Choroid plexus epithelial cell (primary cell): Measurements from ENCODE around the gene MSMP.

Experiments
- DNase-seq: peaks from one replicate; pipeline ENCODE4 v3.0.0-alpha.2; 2010; ENCODE audit warnings: low read depth
- H3K4me3 ChIP-seq: 2 replicates; pipeline ENCODE4 v1.5.1; 2011; ENCODE audit warnings: low read depth, mild to moderate bottlenecking, control low read depth, low read length, moderate library complexity
- TF ChIP-seq, protein P1 (sequence below): conservative IDR thresholded peaks from 2 replicates; pipeline ENCODE4 v1.5.1; 2011; ENCODE audit warnings: low read depth, mild to moderate bottlenecking, control low read depth, inconsistent platforms, low read length, moderate library complexity

Gene MSMP

DNA sequence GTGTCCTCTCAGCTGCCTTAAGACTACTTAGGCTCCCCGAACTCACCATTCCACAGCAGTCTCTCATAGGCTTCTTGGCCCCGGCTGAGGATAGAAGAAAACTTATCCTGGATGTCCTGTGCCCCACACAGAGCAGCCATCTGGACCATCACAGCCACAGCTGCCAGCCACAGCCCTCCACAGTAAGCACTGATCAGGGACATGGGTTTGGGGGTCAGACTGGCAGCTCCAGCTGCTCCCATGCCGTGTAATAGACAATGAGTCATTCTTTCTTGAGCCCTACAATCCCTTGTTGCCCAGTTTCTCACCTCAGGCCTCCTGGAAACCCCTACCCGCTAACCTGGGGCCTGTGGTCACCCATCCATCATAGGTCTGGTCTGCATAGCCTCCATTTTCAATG lies 15.9 kb downstream of the MSMP start:
- H3K4me3 ChIP-seq: no peak overlapping the region
- DNase-seq: no peak
- TF ChIP-seq, protein P1, sequence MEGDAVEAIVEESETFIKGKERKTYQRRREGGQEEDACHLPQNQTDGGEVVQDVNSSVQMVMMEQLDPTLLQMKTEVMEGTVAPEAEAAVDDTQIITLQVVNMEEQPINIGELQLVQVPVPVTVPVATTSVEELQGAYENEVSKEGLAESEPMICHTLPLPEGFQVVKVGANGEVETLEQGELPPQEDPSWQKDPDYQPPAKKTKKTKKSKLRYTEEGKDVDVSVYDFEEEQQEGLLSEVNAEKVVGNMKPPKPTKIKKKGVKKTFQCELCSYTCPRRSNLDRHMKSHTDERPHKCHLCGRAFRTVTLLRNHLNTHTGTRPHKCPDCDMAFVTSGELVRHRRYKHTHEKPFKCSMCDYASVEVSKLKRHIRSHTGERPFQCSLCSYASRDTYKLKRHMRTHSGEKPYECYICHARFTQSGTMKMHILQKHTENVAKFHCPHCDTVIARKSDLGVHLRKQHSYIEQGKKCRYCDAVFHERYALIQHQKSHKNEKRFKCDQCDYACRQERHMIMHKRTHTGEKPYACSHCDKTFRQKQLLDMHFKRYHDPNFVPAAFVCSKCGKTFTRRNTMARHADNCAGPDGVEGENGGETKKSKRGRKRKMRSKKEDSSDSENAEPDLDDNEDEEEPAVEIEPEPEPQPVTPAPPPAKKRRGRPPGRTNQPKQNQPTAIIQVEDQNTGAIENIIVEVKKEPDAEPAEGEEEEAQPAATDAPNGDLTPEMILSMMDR: no peak

DNA sequence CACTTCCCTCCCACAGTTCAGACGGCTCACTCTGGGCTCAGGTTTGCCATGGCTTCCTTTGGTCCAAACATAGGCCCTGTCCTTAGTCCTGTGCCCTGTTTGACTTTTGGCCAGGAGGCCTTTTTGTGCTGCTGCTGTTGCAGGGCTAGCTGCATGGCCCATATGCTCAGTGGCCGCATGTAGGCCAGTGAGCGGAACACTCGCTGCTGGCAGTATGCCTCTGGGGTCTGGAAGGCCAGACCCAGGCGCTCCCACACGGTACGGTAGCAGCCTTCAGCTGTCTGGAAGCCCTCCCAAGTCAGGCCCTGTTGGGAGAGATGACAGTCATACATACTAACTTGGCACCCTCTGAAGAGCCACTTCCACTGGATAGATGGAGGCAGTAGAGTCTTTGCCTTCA lies 16.9 kb downstream of the MSMP start:
- TF ChIP-seq, protein P1: no peak
- H3K4me3 ChIP-seq: no peak overlapping the region
- DNase-seq: no peak

DNA sequence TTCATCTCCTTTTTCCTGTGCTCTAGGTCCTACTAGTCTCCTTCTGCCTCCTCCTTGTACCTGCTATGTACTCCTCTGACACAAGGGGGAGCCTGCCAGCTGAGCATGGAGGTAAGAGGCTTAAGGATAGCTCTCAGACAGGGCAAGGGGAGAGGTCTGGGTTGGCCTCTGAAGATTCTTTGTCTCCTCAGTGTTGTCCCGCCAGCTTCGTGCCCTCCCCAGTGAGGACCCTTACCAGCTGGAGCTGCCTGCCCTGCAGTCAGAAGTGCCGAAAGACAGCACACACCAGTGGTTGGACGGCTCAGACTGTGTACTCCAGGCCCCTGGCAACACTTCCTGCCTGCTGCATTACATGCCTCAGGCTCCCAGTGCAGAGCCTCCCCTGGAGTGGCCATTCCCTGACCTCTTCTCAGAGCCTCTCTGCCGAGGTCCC lies 17.9 kb downstream of the MSMP start:
- TF ChIP-seq, protein P1: peak; percentile 96
- DNase-seq: peak; percentile 93
- H3K4me3 ChIP-seq: no peak overlapping the region

DNA sequence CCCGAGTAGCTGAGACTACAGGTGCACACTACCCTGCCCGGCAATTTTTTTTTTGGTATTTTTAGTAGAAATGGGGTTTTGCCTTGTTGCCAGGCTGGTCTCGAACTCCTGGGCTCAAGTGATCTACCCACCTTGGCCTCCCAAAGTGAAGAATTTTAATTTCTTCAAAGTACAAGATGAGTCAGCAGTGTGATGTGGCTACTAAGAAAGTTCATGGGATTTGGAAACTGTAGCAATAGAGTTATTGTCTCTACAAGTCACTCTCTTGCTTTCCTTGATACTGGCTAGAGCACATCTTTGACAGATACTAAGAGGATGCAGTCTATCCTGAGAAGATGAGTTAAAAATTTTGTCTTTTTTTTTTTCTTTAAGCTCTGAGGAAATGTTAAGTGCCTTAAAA lies 20.0 kb downstream of the MSMP start:
- no peak overlapping the region for H3K4me3 ChIP-seq

DNA sequence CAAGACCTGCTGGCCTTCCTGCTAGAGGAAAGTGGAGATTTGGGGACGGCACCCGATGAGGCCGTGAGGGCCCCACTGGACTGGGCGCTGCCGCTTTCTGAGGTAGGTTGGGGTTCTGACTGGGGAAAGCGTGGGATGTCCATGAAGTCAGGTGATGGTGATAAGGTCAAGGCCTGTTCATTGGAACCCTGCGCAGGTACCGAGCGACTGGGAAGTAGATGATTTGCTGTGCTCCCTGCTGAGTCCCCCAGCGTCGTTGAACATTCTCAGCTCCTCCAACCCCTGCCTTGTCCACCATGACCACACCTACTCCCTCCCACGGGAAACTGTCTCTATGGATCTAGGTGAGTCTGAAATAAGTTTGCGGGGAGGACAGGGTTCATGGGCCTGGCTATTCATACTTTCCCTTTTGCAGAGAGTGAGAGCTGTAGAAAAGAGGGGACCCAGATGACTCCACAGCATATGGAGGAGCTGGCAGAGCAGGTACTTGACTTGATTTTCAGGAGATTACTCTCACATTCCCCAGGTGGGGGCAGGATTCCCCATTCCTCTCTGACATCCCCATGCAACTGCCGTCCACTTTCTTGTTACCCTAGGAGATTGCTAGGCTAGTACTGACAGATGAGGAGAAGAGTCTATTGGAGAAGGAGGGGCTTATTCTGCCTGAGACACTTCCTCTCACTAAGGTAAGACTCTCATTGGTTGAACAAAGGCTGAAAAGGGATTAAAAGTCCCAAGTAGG lies 21.1 kb downstream of the MSMP start:
- H3K4me3 ChIP-seq: peak overlapping the region; percentile 88
- TF ChIP-seq, protein P1: no peak
- DNase-seq: peak; percentile 85

More for the DNA sequence above, 20.0 kb downstream of the MSMP start:
- TF ChIP-seq, protein P1: no peak
- DNase-seq: no peak

DNA sequence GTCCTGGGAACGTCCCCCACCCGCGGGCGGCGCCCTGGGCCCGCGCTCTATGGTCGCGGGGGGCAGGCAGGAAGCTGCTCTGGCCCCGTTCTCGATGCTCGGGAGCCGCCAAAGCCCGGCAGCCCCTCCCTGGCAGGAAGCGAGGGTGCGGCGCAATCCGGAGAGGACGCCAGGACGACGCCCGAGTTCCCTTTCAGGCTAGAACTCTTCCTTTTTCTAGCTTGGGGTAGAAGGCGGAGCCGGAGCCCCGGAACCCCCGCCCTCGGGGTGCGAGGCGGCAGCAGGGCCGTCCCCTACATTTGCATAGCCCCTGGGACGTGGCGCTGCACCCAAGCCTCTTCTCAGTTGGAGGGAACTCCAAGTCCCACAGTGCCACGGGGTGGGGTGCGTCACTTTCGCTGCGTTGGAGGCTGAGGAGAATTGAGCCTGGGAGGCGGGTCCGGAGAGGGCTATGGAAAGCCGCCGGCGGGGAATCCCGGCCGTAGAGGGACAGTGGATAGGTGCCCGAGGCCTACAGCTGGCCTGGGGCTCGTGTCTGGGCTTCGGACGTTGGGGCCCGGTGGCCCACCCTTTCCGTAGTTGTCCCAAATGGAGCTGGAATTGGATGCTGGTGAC lies 21.8 kb downstream of the MSMP start, which contains the start of the genes CREB3 and TLN1:
CREB3 (plus strand) TSS at position 482 of the 615 bp plus-strand sequence; CDS start at position 589, 107 bp downstream.
TLN1 (minus strand) TSS at position 11 of the 615 bp plus-strand sequence. CDS start 6,501 bp downstream, outside the sequence.
- TF ChIP-seq, protein P1: no peak
- peak within 1 kb of the TSS; percentile 88 for H3K4me3 ChIP-seq
- peak; percentile 99 for DNase-seq
